Astrocyte of the cerebellum (primary cell): ENCODE results near the gene LASP1.

ENCODE experiments used
- DNase-seq: peaks from one replicate; pipeline ENCODE4 v3.0.0-alpha.2; 2011; ENCODE audit warnings: low read depth
- H3K4me3 ChIP-seq: 2 replicates; pipeline ENCODE4 v1.5.1; 2011; ENCODE audit warnings: mild to moderate bottlenecking, low read depth, low read length, moderate library complexity
- in situ Hi-C: cut with HindIII; loops from 2 replicates; pipeline ENCODE4 v1.10.0; 2017; ENCODE audit warnings: low sequenced_read_pairs
- TF ChIP-seq, protein P1 (sequence below): IDR thresholded peaks from 2 replicates; pipeline ENCODE4 v1.5.1; 2012; ENCODE audit warnings: low read length, low read depth, moderate library complexity, mild to moderate bottlenecking; ENCODE audit errors: missing control alignments

Gene LASP1

GRCh38 chr17:38893113-38893512 is 23.3 kb downstream of the LASP1 start:
- H3K4me3 ChIP-seq, result no peak overlapping the region
- no peak for DNase-seq
- TF ChIP-seq, protein P1, sequence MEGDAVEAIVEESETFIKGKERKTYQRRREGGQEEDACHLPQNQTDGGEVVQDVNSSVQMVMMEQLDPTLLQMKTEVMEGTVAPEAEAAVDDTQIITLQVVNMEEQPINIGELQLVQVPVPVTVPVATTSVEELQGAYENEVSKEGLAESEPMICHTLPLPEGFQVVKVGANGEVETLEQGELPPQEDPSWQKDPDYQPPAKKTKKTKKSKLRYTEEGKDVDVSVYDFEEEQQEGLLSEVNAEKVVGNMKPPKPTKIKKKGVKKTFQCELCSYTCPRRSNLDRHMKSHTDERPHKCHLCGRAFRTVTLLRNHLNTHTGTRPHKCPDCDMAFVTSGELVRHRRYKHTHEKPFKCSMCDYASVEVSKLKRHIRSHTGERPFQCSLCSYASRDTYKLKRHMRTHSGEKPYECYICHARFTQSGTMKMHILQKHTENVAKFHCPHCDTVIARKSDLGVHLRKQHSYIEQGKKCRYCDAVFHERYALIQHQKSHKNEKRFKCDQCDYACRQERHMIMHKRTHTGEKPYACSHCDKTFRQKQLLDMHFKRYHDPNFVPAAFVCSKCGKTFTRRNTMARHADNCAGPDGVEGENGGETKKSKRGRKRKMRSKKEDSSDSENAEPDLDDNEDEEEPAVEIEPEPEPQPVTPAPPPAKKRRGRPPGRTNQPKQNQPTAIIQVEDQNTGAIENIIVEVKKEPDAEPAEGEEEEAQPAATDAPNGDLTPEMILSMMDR, result no peak
- in situ Hi-C loops, result no loop called here

- in situ Hi-C loops, result no loop called here
- no peak overlapping the region for H3K4me3 ChIP-seq
- no peak for DNase-seq
- TF ChIP-seq, protein P1, result no peak
Observed at GRCh38 chr17:38893607-38894006, 23.7 kb downstream of the LASP1 start.

- DNase-seq, result no peak
- in situ Hi-C loops, result no loop called here
- H3K4me3 ChIP-seq, result no peak overlapping the region
- TF ChIP-seq, protein P1, result no peak
Observed at GRCh38 chr17:38894276-38894675, 24.4 kb downstream of the LASP1 start.

- TF ChIP-seq, protein P1, result no peak
- in situ Hi-C loops, result no loop called here
- no peak for DNase-seq
- no peak overlapping the region for H3K4me3 ChIP-seq
Observed at GRCh38 chr17:38896346-38896954, 26.6 kb downstream of the LASP1 start.

GRCh38 chr17:38897176-38897575 is 27.3 kb downstream of the LASP1 start:
- in situ Hi-C loops, result no loop called here
- TF ChIP-seq, protein P1, result no peak
- DNase-seq, result no peak
- H3K4me3 ChIP-seq, result no peak overlapping the region

DNA sequence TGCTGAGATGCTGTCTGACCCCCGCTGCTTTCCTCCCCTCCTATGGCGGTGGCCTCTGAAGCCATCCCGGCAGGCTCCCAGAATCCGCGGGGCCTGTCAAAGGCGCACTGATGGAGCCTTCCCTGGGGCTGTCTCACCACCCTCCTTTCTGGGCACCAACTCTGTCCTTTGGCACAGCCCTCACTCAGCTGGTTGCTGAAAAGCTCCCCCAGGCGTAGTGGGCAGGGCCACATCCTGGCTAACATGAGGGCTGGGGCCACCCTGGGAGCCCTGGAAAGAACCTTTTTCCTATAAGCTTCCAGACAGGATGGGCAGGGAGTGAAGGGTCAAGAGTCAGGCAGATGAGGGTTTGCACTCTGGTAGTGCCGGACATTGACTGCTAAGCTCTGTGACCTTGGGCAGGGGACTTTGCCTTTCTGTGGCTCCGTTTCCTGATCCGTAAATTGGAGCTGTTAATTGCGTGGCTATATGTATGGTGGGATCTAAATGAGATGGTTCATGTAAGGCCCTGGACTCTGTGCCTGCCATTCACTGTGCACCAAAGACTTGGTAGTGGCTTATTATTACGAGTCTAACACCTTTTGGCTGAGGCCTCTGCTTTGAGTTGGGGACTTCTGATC is 27.9 kb downstream of the LASP1 start:
- TF ChIP-seq, protein P1, result no peak
- in situ Hi-C loops, result no loop called here
- no peak for DNase-seq
- H3K4me3 ChIP-seq, result no peak overlapping the region
